ENCODE measurements around the gene ASB6.
A peak's percentile ranks its signal among the peaks of the same experiment; 100 is the strongest.

ASB6 gene, protein sequence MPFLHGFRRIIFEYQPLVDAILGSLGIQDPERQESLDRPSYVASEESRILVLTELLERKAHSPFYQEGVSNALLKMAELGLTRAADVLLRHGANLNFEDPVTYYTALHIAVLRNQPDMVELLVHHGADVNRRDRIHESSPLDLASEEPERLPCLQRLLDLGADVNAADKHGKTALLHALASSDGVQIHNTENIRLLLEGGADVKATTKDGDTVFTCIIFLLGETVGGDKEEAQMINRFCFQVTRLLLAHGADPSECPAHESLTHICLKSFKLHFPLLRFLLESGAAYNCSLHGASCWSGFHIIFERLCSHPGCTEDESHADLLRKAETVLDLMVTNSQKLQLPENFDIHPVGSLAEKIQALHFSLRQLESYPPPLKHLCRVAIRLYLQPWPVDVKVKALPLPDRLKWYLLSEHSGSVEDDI

DNA sequence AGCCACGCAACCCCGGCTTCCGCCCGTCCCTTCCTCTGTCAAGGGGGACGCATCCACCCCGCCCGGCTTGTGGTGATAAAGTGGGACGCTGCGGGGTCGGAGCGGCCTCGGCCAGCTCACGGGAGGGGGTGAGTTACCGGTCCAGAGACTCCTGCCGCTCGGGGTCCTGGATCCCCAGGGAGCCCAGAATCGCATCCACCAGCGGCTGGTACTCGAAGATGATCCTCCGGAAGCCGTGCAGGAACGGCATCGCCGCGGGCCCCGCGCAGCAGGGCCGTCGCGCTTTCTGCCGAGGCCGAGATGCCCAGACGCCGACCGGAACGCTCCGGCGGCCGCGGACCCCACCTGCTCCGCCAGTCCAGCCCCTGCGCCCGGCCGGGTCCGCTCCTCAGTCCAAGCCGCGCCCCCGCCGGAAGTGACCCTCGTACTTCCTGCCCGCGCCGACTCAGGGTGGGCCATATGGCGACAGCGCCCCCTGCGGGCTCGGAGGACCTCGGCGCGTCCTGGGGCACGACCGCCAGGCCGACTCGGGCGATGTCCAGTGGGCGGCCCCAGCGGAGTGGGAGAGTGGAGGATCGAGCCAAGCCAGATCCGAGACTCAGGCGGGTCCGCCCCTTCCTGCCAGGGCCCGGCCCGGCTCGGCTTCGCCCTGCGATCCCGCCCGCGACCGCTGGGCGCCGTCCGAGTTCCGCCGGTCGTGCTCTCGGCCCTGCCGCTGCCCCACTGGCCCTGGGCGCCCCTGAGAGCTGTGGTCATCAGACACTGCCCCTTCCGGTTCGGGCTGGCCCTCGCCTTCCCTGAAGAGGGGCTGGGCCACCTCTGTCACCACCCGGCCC, at the start of gene ASB6:
TSS of gene ASB6 (minus strand) at position 402 of the 836 bp plus-strand sequence. CDS start at position 250, 152 bp downstream.
- peak; percentile 93 for DNase-seq

DNA sequence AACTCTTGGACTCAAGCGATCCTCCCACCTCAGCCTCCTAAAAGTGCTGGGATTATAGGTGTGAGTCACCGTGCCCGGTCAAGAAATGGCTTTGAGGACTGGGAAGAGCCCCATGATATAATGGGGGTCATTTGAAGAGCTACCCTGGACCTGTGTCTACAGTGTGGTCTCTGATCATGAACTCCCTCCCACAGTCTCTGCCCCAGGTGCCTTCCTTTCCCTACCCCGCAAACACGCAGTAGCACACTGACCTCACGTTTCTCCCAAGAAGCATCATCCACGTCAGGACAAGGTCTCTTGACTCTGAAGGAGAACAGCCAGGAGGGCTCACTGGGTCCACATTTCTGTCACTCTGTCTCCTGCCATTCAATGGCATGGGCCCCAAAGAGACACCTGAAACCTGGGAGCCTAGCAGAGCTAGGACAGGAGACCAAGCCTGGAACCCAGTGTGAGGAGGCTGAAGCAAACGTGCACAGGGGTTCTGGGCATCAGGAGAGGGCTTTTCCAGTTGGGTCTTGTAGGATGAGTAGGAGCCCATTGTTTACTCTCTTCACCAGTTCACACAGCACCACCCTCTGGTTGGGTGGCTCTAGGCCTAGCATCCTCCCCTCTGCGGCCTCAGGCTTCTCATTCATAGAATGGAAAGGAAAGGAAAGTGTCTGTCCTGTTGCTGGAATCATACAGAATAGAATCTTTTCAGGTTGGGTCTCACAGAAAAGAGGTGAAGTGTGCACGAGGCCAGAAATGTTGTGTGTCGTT, 46.5 kb upstream of the ASB6 start:
- DNase-seq = no peak

DNA sequence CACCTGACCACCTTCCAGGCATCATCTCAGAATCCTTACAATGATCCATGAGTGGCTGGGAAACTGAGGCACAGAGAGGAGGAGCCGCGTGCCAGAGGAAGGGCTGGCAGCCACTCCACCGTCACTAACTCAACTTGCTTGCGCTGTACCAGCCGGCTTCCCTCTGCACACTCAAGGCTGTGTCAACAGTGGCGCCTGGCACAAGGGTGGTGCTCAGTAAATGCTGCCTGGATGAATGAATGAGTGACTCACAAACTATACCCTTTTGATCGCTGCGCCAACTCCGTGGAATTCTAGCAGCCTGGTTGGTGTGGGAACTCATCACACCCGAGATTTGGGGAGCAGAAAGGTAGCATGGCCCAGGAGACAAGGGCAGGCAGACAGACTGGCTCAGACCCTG, 45.4 kb upstream of the ASB6 start:
- no peak for DNase-seq

DNA sequence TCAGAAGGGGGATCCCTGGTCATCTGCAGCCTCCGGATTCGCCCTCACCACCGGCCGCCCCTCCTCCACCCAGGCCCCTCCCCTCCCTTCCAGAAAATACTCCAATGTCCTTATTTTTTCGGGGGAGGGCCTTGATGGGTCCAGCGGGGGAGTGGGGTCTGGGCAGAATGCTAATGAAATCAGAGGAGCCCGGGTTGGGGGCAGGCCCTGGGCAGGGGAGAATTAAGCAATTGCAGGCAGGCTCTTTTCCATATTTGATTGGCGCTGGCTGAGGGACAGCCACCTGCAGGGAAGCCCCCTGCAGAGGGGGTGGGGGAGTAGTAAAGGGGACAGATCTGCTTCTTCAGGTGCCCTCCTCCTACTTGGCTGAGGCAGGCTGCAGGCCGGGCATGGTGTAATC, 44.8 kb upstream of the ASB6 start:
- no peak for DNase-seq

DNA sequence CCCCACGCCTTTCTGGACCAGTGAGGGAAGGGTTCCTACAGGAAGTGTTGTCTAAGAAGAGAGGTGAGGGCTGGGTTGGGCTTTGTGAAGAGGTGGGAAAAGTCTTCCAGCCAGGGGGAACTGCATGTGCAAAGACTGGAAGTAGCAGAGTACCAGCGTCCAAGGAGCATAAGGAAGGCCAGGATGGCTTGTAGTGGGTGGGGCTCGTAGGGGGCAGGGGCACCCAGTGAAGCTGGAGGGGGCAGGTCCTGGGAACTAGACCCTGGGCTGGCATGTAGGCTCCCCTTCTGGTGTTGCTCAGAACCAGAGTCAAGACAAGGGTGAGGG, 43.9 kb upstream of the ASB6 start:
- no peak for DNase-seq

DNA sequence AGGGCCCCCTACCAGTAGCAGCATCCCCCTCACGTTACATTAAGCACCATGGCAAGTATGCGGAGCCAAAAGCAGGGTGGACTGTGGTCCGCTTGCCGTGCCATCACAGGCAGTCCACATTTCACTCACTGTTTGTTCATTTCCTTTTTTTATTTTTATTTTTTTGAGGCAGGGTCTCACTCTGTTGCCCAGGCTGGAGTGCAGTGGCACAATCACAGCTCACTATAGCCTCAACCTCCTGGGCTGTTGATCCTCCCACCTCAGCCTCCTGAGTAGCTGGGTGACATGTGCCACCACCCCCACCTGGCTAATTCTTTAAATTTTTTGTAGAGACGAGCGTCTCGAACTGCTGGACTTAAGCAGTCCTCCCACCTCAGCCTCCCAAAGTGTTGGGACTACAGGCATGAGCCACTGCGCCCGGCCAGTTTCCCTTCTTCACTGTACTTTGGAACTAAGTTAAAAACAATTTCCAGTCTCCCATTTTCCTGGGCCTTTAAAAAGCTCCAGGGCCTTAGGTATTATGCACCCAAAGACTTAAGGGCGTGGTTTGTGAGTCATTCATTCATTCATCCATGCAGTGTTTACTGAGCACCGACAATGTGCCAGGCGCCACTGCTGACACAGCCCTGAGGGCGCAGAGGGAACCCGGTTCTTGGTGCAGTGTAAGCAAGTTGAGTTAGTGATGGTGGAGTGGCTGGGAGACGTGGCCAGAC, 43.4 kb upstream of the ASB6 start:
- peak; percentile 39 for DNase-seq

DNA sequence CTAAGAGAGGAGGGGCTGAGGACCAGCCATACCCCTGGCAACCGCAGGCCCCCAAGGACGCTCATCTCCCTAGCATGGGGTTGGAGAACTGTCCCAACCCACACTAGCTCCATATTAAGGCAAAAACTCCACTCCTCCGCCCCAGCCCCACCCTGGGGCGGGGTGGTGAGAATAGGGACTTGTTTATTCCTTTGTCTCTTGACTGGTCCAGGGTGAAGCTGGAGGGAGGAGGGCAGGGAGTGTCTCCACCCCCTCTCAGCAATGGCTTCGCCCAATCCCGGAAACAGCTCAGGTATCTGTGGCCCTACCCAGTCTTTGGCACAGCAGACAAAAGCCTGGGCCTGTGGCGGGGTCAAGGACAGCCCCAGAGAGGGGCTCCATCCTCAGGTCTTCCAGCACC, 40.4 kb upstream of the ASB6 start:
- DNase-seq = no peak

DNA sequence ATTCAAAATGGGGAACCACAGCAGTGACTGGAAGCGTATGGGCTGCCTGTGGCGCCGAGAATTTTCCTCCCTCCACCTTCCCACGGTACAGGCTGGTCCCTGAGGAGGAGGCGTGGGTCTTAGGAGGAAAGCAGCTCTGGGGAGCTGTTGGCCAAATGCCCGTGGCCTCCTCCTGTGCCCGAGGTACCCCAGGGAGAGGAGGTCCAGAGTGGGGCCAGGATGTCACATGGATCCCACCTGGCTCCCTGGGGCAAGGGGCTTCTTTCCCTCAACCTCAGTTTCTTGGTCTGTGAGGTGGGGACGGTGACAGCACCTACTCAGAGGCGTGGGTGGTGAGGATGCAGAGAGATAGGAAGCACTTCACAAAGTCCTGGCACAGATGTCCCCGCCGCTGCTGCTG, 40.0 kb upstream of the ASB6 start:
- no peak for DNase-seq

DNA sequence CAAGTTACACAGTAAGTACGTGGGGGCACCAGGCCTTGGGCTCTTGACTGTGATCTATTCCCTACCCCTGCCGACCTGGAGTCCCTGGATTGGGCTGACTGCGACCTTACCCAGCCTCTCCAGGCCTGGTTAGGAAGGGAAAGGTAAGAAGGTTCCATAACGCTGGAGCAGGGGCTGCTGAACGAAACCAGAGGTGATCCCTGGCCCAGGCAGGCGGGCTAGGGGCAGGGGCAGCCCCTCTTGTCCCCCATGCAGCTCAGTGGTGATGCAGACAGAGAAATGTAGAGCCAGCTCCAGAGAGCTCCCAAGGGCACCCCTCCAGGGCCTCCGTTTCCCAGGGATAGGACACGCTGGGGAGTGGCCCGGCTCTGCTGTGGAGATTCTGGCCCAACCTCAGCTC, 37.6 kb upstream of the ASB6 start:
- no peak for DNase-seq

DNA sequence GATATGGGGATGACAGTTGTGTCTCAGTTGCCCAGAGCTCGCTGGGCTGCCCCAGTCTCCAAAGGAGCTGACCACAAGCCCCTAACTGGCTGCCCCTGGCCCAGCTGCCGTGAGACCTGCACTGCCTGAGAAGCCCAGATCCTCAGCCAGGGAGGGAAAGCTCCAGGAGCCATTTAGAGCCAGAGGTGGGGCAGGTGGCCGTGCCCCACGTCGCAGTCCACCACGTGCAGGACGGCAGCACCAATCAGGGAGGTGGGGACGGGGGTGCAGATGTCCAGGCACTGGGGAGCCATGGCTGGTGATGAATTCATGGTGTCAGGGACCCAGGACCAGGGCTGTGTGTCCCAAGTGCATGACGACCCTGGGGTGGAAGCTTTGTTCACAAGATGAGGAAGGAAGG, 36.9 kb upstream of the ASB6 start:
- DNase-seq = no peak

DNA sequence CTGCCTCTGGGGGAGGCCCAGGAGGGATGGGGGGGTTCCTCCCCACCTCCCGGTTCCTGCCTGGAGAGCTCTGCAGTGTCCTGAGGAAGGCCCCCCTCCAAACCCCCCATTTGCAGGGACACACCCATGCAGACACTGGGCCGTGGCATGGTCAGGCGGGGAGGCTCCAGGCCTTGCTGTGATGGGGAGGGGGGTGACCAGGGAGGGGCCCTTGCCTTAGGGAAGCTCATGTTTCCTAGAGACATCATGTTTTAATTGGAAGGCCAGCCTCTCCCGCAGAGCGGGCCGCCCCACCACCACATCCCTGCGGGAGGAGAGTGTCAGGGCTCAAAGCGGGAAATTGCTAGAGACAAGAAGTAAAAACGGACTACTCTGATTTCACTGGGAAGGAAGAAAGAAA, 35.5 kb upstream of the ASB6 start:
- DNase-seq = no peak

DNA sequence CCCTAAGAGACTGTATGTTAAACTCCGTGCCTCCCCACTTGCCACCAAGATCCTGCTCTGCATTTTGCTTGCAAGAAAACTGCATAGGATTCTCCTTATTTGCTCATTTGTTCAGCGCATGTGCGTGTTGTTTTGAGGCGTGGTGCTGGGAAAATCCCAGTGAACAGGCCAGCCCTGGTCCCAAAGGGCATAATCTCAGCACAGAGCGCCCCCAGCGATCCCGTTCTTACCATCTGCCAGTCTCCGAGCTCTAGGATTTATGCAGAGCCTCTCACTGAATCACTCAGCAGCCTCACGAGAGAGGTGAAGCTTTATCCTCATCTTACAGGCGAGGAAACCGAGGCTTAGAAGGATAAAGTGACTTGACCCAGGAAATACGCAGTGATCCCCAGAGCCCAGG, 35.0 kb upstream of the ASB6 start:
- peak; percentile 83 for DNase-seq

DNA sequence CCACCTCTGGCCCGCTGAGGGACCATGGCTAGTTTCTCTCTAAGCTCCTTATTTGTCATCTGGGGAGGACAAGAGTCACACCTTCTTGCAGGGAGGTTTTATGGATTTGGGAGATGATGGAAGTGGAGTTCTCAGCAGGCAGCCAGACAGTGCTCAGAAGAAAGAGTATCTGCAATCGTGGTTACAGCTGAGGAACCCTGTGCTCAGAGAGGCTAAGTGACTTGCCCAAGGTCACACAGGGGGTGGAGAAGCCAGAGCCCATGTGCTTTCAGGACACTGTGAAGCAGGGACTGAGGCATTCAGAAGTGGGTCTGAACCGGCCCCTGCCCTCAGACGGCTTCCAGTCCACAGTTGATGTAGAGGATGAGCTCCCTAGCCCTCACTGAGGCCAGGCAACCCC, 34.3 kb upstream of the ASB6 start:
- DNase-seq = no peak

DNA sequence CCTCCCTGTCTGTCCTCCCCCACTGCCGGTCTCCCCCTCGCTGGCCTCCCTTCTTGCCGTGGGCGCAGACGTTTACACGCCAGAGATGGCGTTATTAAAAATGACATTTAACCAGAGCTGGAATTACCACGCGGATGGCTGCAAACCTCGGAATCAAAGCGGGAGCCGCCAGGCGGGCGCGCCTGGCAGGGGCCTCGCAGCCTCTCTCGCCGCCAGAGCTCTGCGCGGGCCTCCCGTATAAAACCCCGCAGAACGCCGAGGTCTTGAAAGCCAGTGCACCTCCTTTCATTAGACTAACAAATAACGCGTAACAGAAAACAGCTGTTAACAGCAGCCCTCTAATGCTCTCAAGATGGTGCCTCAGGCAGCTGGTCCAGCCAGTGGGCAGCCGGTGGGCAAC, 33.7 kb upstream of the ASB6 start:
- no peak for DNase-seq

DNA sequence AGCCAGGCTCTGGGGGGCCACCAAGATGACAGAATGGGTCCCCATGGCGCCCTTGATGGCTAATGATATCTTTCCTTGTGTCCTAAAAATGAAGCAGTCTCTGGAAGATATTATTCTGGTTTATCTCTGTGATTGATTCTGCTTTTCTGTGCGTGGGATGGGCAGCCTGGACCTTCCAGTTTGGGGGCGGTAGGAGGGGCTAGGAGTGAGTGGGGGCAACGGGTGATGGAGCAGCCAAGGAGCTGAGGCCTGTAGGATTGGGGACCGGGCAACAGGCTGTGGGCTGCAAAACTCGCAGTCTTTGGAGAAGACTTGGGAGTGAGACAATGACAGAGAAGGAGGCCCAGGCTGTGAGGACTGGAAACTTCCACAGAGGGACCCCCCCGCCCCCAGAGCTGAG, 32.3 kb upstream of the ASB6 start:
- DNase-seq = no peak

DNA sequence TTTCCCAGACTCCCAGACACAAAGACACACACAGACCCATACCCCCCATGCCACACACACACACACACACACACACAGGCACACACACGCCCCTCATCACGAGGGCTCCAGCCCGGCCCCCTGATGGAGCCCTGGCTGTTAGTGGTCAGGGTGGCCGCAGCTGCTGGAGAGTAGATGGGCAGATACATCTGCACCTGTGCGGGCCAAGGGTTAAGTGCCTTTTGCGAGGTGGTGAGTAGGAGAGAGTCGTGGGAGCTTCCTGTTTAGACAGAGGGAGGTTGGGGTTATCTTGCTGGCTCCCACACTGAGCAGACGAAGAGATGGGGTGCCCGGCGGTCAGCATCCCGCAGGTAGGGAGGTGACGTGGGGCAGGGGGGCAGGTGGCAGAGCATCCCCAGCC, 31.7 kb upstream of the ASB6 start:
- no peak for DNase-seq

DNA sequence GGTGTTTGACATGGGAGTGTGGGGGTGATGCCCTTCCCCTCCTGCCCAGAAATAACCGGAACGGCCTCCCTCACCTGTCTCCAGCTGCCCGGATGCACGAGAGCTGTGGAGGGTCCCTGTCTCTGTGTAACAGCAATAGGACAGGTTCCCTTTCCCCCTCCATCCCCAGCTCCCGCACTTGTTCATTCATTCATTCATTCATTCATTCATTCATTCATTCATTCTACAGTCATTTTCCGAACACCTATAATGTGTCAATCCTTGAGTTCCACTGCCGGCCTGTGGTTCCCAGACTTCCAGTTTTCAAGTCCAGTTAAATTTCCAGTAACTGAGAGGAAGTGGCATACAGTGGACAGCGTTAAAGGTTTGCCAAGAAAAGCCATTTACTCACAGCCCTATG, 30.8 kb upstream of the ASB6 start:
- DNase-seq = no peak

DNA sequence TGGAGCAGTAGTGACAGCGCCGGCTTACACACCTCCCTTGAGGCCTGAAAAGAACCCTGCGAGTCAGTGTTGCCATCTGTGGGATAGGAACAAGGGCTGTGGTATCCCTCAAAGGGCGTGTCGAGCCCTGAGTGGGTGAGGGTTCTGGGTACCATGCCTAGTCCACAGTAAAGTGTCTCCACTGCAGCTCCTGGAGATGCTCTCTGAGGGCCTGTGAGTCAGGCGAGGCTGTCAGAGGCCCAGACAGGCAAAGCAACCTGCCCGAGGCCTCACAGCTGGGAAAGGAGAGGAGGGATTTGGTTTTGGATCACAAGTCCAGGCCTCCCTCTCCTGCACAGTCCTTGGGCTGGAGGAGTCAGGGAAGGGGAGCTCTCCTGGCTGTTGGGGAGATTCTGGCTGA, 29.6 kb upstream of the ASB6 start:
- DNase-seq = no peak

DNA sequence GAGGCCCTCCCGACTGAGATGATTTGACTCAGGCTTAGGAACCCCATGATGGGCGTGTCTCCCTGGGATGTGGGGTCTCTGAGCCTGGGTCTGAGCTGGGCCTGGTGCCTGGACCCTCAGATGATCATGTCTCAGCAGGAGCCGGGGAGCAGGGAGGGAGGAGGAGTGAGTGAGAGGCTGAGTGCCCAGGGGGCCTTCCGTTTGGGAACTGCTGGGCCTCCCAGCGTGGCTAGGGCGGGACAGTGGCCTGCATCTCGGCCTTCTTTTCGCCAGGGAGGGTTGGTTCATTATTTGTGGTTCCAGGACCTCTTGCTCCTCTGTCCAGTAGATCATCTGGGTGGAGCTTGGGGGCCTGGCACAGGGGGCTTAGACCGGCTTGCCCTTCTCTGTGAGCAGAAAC, 29.1 kb upstream of the ASB6 start:
- no peak for DNase-seq

DNA sequence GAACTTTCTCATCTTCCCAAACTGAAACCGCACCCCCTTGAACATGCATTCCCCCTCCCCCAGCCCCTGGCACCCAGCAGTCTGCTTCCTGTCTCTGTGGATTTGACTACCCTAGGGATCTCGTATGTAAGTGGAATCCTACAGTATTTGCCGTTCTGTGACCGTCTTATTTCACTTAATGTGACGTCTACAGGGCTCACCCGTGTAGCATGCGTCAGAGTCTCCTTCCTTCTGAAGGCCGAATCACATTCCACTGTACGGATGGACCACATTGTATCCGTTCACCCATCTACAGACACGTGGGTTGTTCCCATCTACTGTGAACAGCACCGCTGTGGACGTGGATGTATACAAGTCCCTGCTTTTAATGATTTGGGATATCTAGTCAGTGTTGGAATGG, 28.0 kb upstream of the ASB6 start:
- DNase-seq = peak; percentile 53

DNA sequence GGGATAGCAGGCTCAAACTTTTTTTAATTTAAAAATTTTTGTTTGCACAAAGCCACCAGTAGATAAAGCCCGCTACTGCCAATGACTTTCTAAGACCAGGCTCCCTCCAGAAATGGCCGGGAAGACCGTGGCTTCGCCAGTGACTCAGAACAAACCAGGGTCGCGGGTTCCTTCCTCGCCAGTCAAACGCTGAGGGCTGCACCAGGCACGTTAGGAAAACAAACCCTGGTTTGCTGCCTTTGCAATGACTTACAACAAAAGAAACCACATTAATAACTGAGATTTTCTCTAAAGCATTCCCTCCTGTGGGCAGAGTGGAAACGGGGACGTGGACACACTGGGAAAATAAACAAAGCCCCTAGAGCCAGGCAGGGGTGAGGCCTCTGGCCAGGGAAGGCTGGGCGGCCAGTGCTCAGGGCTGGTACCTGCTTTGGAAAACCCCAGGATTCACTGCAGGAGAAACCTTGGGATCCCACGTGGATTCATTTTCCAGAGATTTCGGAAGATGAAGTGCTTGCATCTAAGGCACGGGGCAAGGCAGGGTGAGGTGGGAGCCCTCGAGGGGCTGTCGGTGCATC, 27.3 kb upstream of the ASB6 start:
- DNase-seq = peak; percentile 83

DNA sequence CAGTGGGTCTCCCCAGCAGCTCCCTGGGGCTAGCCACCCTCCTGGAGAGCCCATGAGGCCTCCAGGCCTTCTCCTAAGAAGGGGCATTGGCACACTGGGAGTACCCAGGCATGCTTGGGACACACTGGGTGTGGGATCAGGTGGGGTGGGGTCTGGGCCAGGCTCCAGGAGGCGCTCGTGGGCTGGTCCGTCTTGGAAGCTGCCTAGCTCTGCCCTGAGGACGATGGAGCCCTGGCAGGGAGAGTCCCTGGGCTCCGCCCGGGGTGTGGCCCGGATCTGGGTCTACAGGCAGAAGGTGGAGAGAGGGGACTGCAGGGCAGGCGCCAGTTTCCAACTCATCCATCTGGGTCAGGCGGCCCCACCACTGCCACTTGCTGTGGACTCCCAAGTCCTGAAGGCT, 25.9 kb upstream of the ASB6 start:
- no peak for DNase-seq

DNA sequence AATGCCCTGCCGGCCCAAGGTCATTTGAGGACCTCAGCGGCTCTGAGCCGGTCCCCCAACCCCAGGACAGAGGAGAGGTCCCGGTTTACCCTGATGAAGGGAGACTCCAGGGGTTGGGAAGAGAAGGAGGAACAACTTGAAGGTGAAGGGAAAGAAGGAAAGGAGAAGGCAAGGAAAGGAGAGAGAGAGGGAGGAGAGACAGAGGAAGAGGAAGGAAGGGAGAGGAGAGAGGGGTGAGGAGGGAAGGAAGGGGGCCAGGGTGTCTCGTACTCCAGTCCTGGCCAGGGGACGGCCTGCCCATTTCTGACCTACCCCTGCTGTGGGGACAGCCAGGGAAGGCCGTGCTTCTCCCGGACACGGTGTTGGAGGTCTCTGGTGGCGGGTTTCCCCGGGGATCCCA, 25.4 kb upstream of the ASB6 start:
- no peak for DNase-seq
